GM06990 (cell line): ENCODE results near the gene KNL1.

ENCODE experiments used
- DNase-seq: peaks from one replicate; pipeline ENCODE4 v3.0.0-alpha.2; 2011; ENCODE audit not compliant: insufficient read length; ENCODE audit errors: extremely low read depth
- H3K27me3 ChIP-seq: replicated peaks from 2 replicates; pipeline ENCODE4 v1.6.0; 2011; ENCODE audit warnings: low read length; ENCODE audit not compliant: control insufficient read depth, insufficient read depth
- H3K36me3 ChIP-seq: 2 replicates; pipeline ENCODE4 v1.5.1; 2011; ENCODE audit warnings: low read length; ENCODE audit not compliant: control insufficient read depth, insufficient read depth
- H3K4me3 ChIP-seq: replicated peaks from 2 replicates; pipeline ENCODE4 v1.5.1; 2011; ENCODE audit warnings: low read depth, mild to moderate bottlenecking, control low read depth, low read length
- CTCF ChIP-seq: IDR thresholded peaks from 2 replicates; pipeline ENCODE4 v1.5.1; 2011; ENCODE audit warnings: low read length, control low read depth, mild to moderate bottlenecking, inconsistent platforms; ENCODE audit not compliant: insufficient read depth, poor library complexity, severe bottlenecking

KNL1 gene

GRCh38 chr15:40623361-40623760 is 29.3 kb downstream of the KNL1 start:
- H3K36me3 ChIP-seq: no peaks in the 10 kb centered on the region; the same call in 1 of the 2 replicates
- DNase-seq: no peak
- no peaks in the 10 kb centered on the region for H3K27me3 ChIP-seq
- H3K4me3 ChIP-seq: no peak overlapping the region
- TF ChIP-seq CTCF: no peak

- H3K36me3 ChIP-seq: peaks cover 3% of the 10 kb centered on the region
- no peak for TF ChIP-seq CTCF
- H3K27me3 ChIP-seq: no peaks in the 10 kb centered on the region
- no peak overlapping the region for H3K4me3 ChIP-seq
- no peak for DNase-seq
These were observed 36.3 kb downstream of the KNL1 start for GRCh38 chr15:40630313-40630712.

- DNase-seq: no peak
- Histone ChIP-seq H3K27me3 (no peaks in the 10 kb centered on the region), H3K36me3 (peaks cover 4% of the 10 kb centered on the region), H3K4me3 (no peak overlapping the region)
- no peak for TF ChIP-seq CTCF
These were observed 39.1 kb downstream of the KNL1 start for GRCh38 chr15:40633178-40633577.

GRCh38 chr15:40637221-40637745 is 43.2 kb downstream of the KNL1 start:
- DNase-seq: no peak
- Histone ChIP-seq H3K4me3 (no peak overlapping the region), H3K36me3 (peaks cover 4% of the 10 kb centered on the region), H3K27me3 (no peaks in the 10 kb centered on the region)
- no peak for TF ChIP-seq CTCF

- no peak for DNase-seq
- no peak for TF ChIP-seq CTCF
- Histone ChIP-seq H3K27me3 (no peaks in the 10 kb centered on the region), H3K4me3 (no peak overlapping the region), H3K36me3 (peaks cover 3% of the 10 kb centered on the region)
These were observed 45.6 kb downstream of the KNL1 start for GRCh38 chr15:40639677-40640076.

- no peaks in the 10 kb centered on the region; the same call in 1 of the 2 replicates for H3K36me3 ChIP-seq
- no peak for TF ChIP-seq CTCF
- no peaks in the 10 kb centered on the region for H3K27me3 ChIP-seq
- no peak for DNase-seq
- H3K4me3 ChIP-seq: no peak overlapping the region
These were observed 53.5 kb downstream of the KNL1 start for GRCh38 chr15:40647523-40647922.
